HCT116 (cell line): ENCODE data around the gene SNRPA. TPM values are rescaled to one million over a fixed set of nuclear protein-coding genes. Genes with fewer than 3 reads are reported as not detected.
A peak's percentile ranks its signal among the peaks of the same experiment; 100 is the strongest.

ENCODE experiments used
- ATAC-seq: fragments of 200-7000 bp; cut with Tn5 transposase; 2 replicates; pipeline ENCODE4 v1.9.1; 2020; ENCODE audit warnings: mild to moderate bottlenecking, moderate library complexity
- BruUV-seq: library from RNA; stranded (reverse); fragments of 400-500 nt; replicated peaks from 2 replicates; lab custom pipeline; 2021; lab: Mats Ljungman, UMichigan
- CTCF ChIA-PET: fragments of 300-600 bp; sonication (Branson Sonifier 250); formaldehyde crosslinking; loops from one replicate; lab custom pipeline; 2021; ENCODE audit warnings: antibody characterized with exemption; lab: Charles Lee
- POLR2A ChIA-PET: fragments of 300-600, 350-600 bp; sonication (Branson Sonifier 250); formaldehyde crosslinking; loops from one replicate; lab custom pipeline; 2021; ENCODE audit warnings: antibody characterized with exemption; lab: Charles Lee
- RAD21 ChIA-PET, 2 experiments: fragments of 300-600 bp; sonication (Branson Sonifier 250); formaldehyde crosslinking; loops; one replicate each; lab custom pipeline; 2023; ENCODE audit warnings: low total read pairs in 2 of 2; ENCODE audit not compliant: uncharacterized antibody in 2 of 2, unreplicated experiment in 2 of 2, low non-redundant PET in 1 of 2; lab: Charles Lee
- DNase-seq: peaks from one replicate; pipeline ENCODE4 v3.0.0-alpha.2; 2010; ENCODE audit warnings: low read depth, low spot score
- H2AFZ ChIP-seq: fragments of 200-600 bp; shearing (Covaris generic), sonication (generic); 2 replicates; pipeline ENCODE4 v1.6.1; 2017; ENCODE audit warnings: low read depth, mixed run types, mixed read lengths, antibody characterized with exemption, low read length; ENCODE audit not compliant: poor library complexity, severe bottlenecking
- H3K27ac ChIP-seq: 2 replicates; pipeline ENCODE4 v1.5.1; 2012; ENCODE audit warnings: low read depth, low read length
- H3K27me3 ChIP-seq: fragments of 200-600 bp; sonication (generic); 2 replicates; pipeline ENCODE4 v1.6.1; 2016; ENCODE audit warnings: mixed run types, low read length, mixed read lengths; ENCODE audit not compliant: insufficient read depth
- H3K36me3 ChIP-seq, 2 experiments: fragments of 200-500 bp in 1 of 2; fragments of 200-600 bp in 1 of 2; sonication (Bioruptor generic) in 1 of 2; sonication (generic) in 1 of 2; 2 replicates each; pipeline versions ENCODE4 v1.5.1 to v1.6.1; 2014 to 2016; ENCODE audit warnings: low read length in 2 of 2, inconsistent platforms in 1 of 2, mixed read lengths in 1 of 2, mixed run types in 1 of 2; ENCODE audit not compliant: insufficient read depth in 2 of 2, control insufficient read depth in 1 of 2
- H3K4me1 ChIP-seq, 2 experiments: fragments of 200-600 bp in 1 of 2; sonication (generic) in 1 of 2; 2 replicates each; pipeline versions ENCODE4 v1.5.1 to v1.6.1; 2012 to 2017; ENCODE audit warnings: low read length in 2 of 2, inconsistent platforms in 1 of 2, mild to moderate bottlenecking in 1 of 2, mixed read lengths in 1 of 2, mixed run types in 1 of 2, moderate library complexity in 1 of 2; ENCODE audit not compliant: insufficient read depth in 2 of 2, control insufficient read depth in 1 of 2
- H3K4me2 ChIP-seq: fragments of 200-600 bp; sonication (generic); 2 replicates; pipeline ENCODE4 v1.6.1; 2017; ENCODE audit warnings: mixed run types, low read length, mixed read lengths
- H3K4me3 ChIP-seq, 2 experiments: fragments of 200-600 bp in 1 of 2; sonication (generic) in 1 of 2; replicated peaks in 1 of 2; 2 replicates each; pipeline ENCODE4 v1.5.1; 2011 to 2016; ENCODE audit warnings: low read length in 2 of 2, control low read depth in 1 of 2, low read depth in 1 of 2, mild to moderate bottlenecking in 1 of 2, mixed read lengths in 1 of 2, mixed run types in 1 of 2
- H3K79me2 ChIP-seq: fragments of 200-600 bp; sonication (generic); 2 replicates; pipeline ENCODE4 v1.6.1; 2017; ENCODE audit warnings: mild to moderate bottlenecking, mixed run types, low read length, moderate library complexity, mixed read lengths; ENCODE audit not compliant: insufficient read depth
- H3K9ac ChIP-seq: fragments of 200-600 bp; sonication (generic); 2 replicates; pipeline ENCODE4 v1.6.1; 2016; ENCODE audit warnings: low read length, mixed read lengths
- H3K9me2 ChIP-seq: fragments of 200-600 bp; sonication (generic), shearing (Covaris generic); 2 replicates; pipeline ENCODE4 v1.6.1; 2017; ENCODE audit warnings: mixed run types, mild to moderate bottlenecking, moderate library complexity; ENCODE audit not compliant: insufficient read depth
- H3K9me3 ChIP-seq, 2 experiments: fragments of 200-500 bp in 1 of 2; fragments of 200-600 bp in 1 of 2; sonication (Bioruptor generic) in 1 of 2; sonication (generic) in 1 of 2; 2 replicates each; pipeline ENCODE4 v1.6.1; 2014 to 2017; ENCODE audit warnings: low read length in 2 of 2, mixed read lengths in 2 of 2, inconsistent platforms in 1 of 2, low read depth in 1 of 2, mild to moderate bottlenecking in 1 of 2, mixed run types in 1 of 2, moderate library complexity in 1 of 2; ENCODE audit not compliant: control insufficient read depth in 1 of 2, insufficient read depth in 1 of 2
- H4K20me1 ChIP-seq: fragments of 200-600 bp; sonication (generic), shearing (Covaris generic); 2 replicates; pipeline ENCODE4 v1.6.1; 2017; ENCODE audit warnings: mixed run types, mild to moderate bottlenecking, moderate library complexity; ENCODE audit not compliant: insufficient read depth
- ATF3 ChIP-seq: IDR thresholded peaks from 2 replicates; pipeline ENCODE4 v1.6.1; 2012
- CEBPB ChIP-seq: IDR thresholded peaks from 2 replicates; pipeline ENCODE4 v1.6.1; 2012; ENCODE audit warnings: low read depth
- CTCF ChIP-seq, 3 experiments: fragments of 200-600 bp in 1 of 3; sonication (generic) in 1 of 3; IDR thresholded peaks in 2 of 3; conservative IDR thresholded peaks in 1 of 3; 2 replicates each; pipeline ENCODE4 v1.5.1; 2012 to 2017; ENCODE audit warnings: low read depth in 2 of 3, low read length in 2 of 3, antibody characterized with exemption in 1 of 3, borderline replicate concordance in 1 of 3, control low read depth in 1 of 3, mild to moderate bottlenecking in 1 of 3, mixed read lengths in 1 of 3, mixed run types in 1 of 3, moderate library complexity in 1 of 3; ENCODE audit not compliant: insufficient read depth in 1 of 3
- EGR1 ChIP-seq: IDR thresholded peaks from 2 replicates; pipeline ENCODE4 v1.6.1; 2012; ENCODE audit warnings: low read depth
- ELF1 ChIP-seq: IDR thresholded peaks from 2 replicates; pipeline ENCODE4 v1.6.1; 2012; ENCODE audit warnings: low read depth, borderline replicate concordance
- EZH2 ChIP-seq: fragments of 200-600 bp; sonication (generic); IDR thresholded peaks from 2 replicates; pipeline ENCODE4 v1.6.1; 2017; ENCODE audit warnings: antibody characterized with exemption, mixed run types
- EZH2phosphoT487 ChIP-seq: fragments of 200-600 bp; IDR thresholded peaks from 2 replicates; pipeline ENCODE4 v1.6.1; 2018; ENCODE audit warnings: antibody characterized with exemption, borderline replicate concordance
- FOSL1 ChIP-seq: IDR thresholded peaks from 2 replicates; pipeline ENCODE4 v1.6.1; 2012; ENCODE audit warnings: low read depth
- JUND ChIP-seq: IDR thresholded peaks from 2 replicates; pipeline ENCODE4 v1.6.1; 2012
- POLR2A ChIP-seq: IDR thresholded peaks from 2 replicates; pipeline ENCODE4 v1.7.0; 2011; ENCODE audit warnings: borderline replicate concordance; ENCODE audit not compliant: insufficient read depth, insufficient read length; ENCODE audit errors: extremely low read depth
- POLR2AphosphoS5 ChIP-seq: IDR thresholded peaks from 2 replicates; pipeline ENCODE4 v1.6.1; 2011; ENCODE audit warnings: mild to moderate bottlenecking, low read depth, low read length, moderate library complexity
- RAD21 ChIP-seq: IDR thresholded peaks from 2 replicates; pipeline ENCODE4 v1.6.1; 2012; ENCODE audit warnings: low read depth, mild to moderate bottlenecking
- SIN3A ChIP-seq: IDR thresholded peaks from 2 replicates; pipeline ENCODE4 v1.6.1; 2012; ENCODE audit warnings: low read depth
- SP1 ChIP-seq: IDR thresholded peaks from 2 replicates; pipeline ENCODE4 v1.6.1; 2012; ENCODE audit warnings: low read depth
- SRF ChIP-seq: IDR thresholded peaks from 2 replicates; pipeline ENCODE4 v1.6.1; 2012; ENCODE audit warnings: low read depth
- TCF7L2 ChIP-seq: IDR thresholded peaks from 2 replicates; pipeline ENCODE4 v1.7.0; 2011; ENCODE audit warnings: borderline replicate concordance, inconsistent platforms; ENCODE audit not compliant: insufficient read depth, insufficient read length; ENCODE audit errors: extremely low read depth
- ZFX ChIP-seq: fragments of 450-650 bp; IDR thresholded peaks from 2 replicates; pipeline ENCODE4 v1.6.1; 2017
- ZNF274 ChIP-seq: fragments of 200-500 bp; sonication (Bioruptor generic); IDR thresholded peaks from 2 replicates; pipeline ENCODE4 v1.6.1; 2014; ENCODE audit warnings: mild to moderate bottlenecking, low read depth, low read length, inconsistent platforms
- intact Hi-C: fragments of 100-400 bp; cut with micrococcal nuclease; formaldehyde crosslinking; loops from 2 replicates; pipeline ENCODE4 v1.10.0; 2022
- total RNA-seq: library from RNA; stranded (reverse); gene quantifications from one replicate; pipeline ENCODE4 v1.2.1, GENCODE V29; 2021; ENCODE audit not compliant: unreplicated experiment
- TF ChIP-seq, protein P1 (sequence below): IDR thresholded peaks from 2 replicates; pipeline ENCODE4 v1.6.1; 2012; ENCODE audit warnings: low read depth

Gene SNRPA
- total RNA-seq, 1 experiment from 2014 or later: 170 TPM

DNA sequence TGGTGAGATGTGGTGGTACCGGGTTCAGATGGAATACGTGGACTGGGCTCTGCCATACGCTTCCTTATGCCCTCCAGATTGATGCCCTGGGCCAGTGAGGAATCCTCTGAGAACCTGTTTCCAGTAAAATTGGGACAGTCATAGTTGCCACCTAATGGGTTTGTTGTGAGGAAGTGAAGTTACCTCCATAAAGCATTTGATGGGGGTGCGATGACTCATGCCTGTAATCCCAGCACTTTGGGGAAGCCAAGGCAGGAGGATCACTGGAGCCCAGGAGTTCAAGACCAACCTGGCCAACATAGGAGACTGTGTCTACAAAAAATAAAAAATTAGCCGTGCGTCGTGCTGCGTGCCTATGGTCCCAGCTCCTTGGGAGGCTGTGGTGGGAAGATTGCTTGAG lies 4.8 kb downstream of the SNRPA start:
- Histone ChIP-seq H3K79me2 (peaks cover 96% of the 10 kb centered on the region), H3K9me3 (no peaks in the 10 kb centered on the region), H3K4me2 (no peak overlapping the region), H3K9ac (no peak overlapping the region), H3K4me1 (peaks cover 7 to 20% of the 10 kb centered on the region in 2 experiments; a peak in 3 of 4 replicates), H3K4me3 (no peak overlapping the region), H3K27me3 (no peaks in the 10 kb centered on the region), H3K9me2 (no peaks in the 10 kb centered on the region), H2AFZ (no peak overlapping the region), H4K20me1 (0 out of 2 replicates have a peak, but pooled peaks cover 3% of the 10 kb centered on the region), H3K36me3 (peaks cover 43 to 70% of the 10 kb centered on the region in 2 experiments), H3K27ac (peak overlapping the region; percentile 7; the same call in 1 of the 2 replicates)
- CTCF ChIA-PET: no interaction called here
- BruUV-seq: no TSS peak
- no peak for ATAC-seq
- no peak for DNase-seq
- POLR2A ChIA-PET: no interaction called here
- intact Hi-C loops: no loop called here
- RAD21 ChIA-PET: no interaction called here
- TF ChIP-seq SRF (no peak), SP1 (no peak), RAD21 (no peak), TCF7L2 (no peak), ZFX (no peak), ATF3 (no peak), EGR1 (no peak), POLR2A (no peak), ELF1 (no peak), EZH2phosphoT487 (no peak), EZH2 (no peak), CEBPB (no peak), JUND (no peak), SIN3A (no peak), ZNF274 (no peak), POLR2AphosphoS5 (no peak), CTCF (IDR thresholded peaks at IDR 0.05 in 2 of 3, conservative IDR thresholded peaks at IDR 0.05 in 1 of 3; ENCODE audit: borderline replicate concordance in 1 of 3, insufficient read depth in 1 of 3, low read depth in 2 of 3, low read length in 2 of 3) (no peak), FOSL1 (no peak)
- TF ChIP-seq, protein P1, sequence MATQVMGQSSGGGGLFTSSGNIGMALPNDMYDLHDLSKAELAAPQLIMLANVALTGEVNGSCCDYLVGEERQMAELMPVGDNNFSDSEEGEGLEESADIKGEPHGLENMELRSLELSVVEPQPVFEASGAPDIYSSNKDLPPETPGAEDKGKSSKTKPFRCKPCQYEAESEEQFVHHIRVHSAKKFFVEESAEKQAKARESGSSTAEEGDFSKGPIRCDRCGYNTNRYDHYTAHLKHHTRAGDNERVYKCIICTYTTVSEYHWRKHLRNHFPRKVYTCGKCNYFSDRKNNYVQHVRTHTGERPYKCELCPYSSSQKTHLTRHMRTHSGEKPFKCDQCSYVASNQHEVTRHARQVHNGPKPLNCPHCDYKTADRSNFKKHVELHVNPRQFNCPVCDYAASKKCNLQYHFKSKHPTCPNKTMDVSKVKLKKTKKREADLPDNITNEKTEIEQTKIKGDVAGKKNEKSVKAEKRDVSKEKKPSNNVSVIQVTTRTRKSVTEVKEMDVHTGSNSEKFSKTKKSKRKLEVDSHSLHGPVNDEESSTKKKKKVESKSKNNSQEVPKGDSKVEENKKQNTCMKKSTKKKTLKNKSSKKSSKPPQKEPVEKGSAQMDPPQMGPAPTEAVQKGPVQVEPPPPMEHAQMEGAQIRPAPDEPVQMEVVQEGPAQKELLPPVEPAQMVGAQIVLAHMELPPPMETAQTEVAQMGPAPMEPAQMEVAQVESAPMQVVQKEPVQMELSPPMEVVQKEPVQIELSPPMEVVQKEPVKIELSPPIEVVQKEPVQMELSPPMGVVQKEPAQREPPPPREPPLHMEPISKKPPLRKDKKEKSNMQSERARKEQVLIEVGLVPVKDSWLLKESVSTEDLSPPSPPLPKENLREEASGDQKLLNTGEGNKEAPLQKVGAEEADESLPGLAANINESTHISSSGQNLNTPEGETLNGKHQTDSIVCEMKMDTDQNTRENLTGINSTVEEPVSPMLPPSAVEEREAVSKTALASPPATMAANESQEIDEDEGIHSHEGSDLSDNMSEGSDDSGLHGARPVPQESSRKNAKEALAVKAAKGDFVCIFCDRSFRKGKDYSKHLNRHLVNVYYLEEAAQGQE: no peak
